AG08395 (cell line): Measurements from ENCODE around the gene PTPN9.
A peak's percentile ranks its signal among the peaks of the same experiment; 100 is the strongest.
"Not testable (repeated sequence)": the region's sequence is repeated elsewhere in the genome, so short reads cannot be mapped to it uniquely, and the experiment has no call there.

Experiments used
- DNase-seq: peaks from one replicate; pipeline ENCODE4 v3.0.0; 2012; ENCODE audit warnings: mixed read lengths, low spot score

PTPN9 gene

GRCh38 chr15:75530169-75530568 lies 48.9 kb downstream of the PTPN9 start:
- no peak for DNase-seq

- DNase-seq, result not testable (repeated sequence)
These were observed 53.4 kb downstream of the PTPN9 start for GRCh38 chr15:75525756-75526155.

DNA sequence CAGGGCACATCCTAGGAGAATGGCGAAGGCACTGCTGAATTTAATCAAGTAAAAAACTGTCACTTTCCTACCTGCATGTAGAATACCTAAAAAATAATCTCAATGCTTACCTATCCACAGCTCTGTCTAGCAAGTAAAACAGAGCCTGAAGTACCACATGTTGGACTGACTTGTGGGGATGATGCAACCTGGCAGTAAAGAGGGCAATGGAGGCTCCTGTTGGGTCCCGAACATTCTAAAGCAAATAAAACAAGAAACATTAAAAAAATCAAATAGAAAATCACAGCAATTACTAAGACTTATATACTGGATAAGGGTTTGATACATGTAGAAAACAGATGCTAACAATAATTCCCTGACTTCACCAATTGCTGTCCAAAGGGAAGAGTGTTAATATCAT lies 56.1 kb downstream of the PTPN9 start:
- no peak for DNase-seq

GRCh38 chr15:75517233-75517632 lies 61.9 kb downstream of the PTPN9 start:
- DNase-seq, result no peak

DNA sequence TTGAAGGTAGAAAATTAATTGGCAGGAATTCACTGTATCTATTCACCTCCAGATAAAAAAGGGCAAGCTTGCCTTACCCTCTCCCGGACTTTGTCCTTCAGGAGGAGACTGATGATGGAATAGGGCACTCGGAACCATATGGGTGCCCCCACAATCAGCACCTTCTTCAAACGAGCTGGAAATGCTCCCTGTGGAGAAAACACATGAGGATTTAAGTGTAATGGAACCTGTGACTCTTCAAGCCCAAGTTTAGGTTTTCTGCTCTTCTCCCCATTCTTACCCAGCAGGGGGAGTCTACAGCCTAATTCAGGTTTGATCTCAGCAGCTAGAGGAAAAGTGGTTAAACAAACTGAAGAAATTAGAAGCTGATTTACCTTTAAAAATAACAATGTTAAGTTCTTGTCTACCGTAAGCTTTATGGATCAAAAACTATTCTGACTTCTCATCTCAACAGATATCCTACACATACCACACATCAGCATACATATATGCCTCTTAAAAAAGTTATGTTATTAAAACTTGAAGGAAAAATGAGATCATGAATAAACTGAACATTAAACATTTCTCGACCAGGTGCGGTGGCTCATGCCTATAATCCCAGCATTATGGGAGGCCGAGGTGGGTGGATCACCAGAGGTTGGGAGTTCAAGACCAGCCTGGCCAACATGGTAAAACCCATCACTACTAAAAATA lies 70.1 kb downstream of the PTPN9 start:
- peak; percentile 43 for DNase-seq

DNA sequence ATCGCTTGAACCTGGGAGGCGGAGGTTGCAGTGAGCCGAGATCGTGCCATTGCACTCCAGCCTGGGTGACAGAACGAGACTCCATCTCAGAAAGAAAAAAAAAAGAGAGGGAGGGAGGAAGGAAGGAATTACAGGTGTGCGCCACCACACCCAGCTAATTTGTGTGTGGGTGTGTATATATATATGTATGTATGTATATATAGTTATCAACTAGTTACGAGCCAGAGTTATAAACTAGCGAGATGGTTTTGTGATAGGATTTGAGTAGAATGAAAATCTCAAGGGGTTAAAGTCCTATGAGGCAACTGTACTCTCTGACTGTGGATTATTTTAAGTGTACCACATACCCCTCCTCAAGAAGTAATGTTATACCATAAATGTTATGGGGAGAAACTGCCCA lies 76.8 kb downstream of the PTPN9 start:
- DNase-seq, result no peak

GRCh38 chr15:75493732-75494131 lies 85.4 kb downstream of the PTPN9 start:
- DNase-seq, result no peak

DNA sequence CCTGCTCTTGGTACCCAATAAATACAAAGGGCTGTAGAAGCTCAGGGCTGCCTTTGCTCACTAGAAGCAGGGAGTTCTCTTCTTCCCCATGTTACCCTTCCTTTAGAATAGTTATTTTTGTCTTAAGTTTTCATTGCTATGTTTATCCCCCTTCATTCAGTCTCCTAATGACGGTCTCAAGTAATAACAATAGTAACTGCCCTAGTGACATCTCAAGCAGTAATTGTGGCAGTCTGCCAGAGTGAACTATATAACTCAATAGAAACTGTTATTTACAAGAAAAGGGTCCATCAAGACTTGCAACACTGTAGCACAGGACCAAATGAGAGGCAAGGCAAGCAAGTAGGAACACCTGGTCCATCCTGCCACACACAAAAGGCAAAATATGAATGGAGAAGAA lies 95.2 kb downstream of the PTPN9 start:
- DNase-seq, result no peak

DNA sequence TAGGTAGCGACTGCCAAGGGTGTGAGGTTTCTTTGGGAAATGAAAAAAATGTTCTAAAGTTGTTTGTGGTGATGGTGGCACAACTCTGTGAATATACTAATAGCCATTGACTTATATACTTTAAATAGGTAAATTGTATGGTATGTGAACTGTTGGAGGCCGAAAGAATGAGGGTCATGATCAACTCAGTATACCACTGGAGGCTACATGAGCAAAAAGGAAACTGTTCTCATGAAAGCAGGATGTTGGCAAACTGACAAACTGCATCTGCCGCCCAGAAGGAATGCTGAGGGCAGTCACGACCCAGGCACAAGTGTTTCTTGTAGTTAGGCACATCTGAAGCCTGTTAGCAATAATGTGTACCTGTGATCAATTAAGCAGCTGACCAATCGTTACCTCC lies 95.6 kb downstream of the PTPN9 start:
- not testable (repeated sequence) for DNase-seq

GRCh38 chr15:75483106-75483505 lies 96.0 kb downstream of the PTPN9 start:
- no peak for DNase-seq

DNA sequence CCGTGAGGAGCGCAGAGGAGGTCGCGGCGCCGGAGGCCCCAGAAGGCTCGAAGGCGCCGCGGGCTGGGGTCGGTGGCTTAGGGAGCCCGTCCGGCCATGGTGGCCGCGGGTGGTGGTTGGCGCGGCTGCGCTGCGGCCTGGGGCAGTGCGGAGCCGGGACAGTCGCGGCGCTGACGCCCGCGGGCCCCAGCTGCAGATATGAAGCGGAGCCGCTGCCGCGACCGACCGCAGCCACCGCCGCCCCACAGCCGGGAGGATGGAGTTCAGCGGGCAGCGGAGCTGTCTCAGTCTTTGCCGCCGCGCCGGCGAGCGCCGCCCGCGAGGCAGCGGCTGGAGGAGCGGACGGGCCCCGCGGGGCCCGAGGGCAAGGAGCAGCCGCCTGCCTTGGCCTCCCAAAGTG lies 98.7 kb downstream of the PTPN9 start:
- DNase-seq, result not testable (repeated sequence)

DNA sequence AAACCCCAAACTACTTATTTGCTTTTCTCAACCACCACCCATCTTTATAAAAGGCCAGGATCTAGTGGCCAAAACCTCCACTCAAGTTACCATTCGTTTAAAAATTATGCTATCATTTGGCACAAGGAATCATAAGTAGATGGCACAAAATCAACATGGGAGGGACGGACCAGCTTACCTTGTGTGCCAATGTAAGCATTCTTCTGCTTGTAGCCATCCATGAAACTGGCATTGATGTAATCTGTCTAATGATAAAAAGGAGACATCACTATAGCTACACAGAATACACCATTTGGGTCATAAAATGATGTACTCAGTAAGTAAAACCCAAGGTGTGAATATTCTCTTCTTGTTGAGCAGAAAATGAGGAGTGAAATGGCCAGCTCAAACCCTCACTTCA lies 99.4 kb downstream of the PTPN9 start:
- no peak for DNase-seq

GRCh38 chr15:75477094-75477493 lies 102.0 kb downstream of the PTPN9 start:
- not testable (repeated sequence) for DNase-seq

DNA sequence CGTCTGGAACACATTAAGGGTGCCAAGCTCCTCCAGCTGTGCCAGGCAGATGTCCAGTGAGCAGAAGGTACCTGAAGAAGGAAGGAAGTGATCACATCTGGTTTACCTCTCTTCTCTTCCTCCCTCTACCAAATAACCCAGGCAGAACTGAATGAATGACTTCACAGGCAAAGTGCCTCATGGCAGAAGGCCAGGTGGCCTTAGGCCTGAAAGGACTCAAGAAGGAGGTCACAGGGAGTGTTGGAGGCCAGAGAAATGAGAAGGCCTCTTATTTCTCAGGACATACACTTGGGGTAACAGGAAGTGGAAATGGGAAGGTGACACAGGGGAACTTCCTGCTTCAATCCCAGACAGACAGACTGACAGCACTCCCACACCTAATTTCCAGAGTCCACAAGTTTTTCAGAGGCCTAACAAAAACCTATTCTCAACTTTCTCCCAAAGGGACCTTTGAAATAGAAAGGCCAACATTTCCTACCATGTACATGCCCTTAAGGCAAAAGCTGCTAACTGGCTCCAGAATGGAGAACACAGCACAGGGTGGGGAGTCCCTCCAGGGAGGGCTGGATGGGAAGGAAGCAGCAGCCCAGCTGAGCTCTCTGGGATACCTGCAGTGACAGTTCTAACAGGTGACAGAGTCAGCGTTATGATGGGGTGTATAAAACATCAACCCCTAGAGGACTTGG lies 110.1 kb downstream of the PTPN9 start:
- no peak for DNase-seq

DNA sequence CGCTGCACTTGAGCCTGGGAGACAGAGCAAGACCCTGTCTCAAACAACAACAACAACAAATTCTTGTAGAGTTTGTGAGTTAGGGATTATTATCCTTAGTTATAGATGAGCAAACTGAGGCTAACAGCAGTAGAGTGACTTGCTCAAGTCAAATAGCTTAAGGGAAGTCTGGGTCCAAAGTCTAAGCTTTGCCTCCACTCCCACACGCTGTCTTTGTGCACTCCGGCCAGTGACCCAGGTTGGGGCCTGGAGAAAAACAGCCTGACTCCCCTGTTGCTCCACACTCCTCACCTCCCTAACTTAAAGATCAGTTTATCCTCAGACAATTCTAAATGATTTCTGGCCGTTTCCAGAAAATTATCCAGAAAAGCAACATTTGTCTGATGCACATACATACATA lies 118.5 kb downstream of the PTPN9 start:
- no peak for DNase-seq

GRCh38 chr15:75459581-75459980 lies 119.5 kb downstream of the PTPN9 start:
- no peak for DNase-seq

GRCh38 chr15:75456710-75457109 lies 122.4 kb downstream of the PTPN9 start:
- DNase-seq, result no peak

- peak; percentile 42 for DNase-seq
These were observed 123.1 kb downstream of the PTPN9 start for GRCh38 chr15:75455982-75456531.

DNA sequence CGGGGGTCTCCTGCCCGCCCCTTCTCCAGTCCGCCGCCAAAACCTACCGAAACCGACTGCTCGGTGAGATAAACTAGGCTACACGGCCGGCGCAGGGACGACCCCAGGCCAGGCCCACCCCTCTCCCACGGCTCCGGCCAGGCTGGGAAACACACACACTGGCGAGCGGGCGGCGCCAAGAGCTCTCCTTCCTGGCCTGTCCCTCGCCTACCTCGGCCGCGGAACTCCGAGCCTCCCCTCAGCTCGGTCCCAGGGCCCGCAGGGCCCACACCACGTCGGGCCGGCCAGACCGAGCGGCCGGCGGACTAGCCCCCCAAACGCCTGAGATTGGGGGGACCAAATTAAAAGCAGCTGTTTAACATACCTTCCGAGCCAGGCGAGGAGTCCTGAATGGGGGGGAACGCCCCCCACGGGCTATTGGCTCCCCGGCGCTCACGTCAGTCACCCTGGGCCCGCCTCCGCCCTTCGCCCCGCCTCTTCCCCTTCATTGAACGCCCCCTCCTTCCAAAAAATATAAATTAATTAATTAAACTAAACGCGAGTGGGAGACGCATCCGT lies 123.6 kb downstream of the PTPN9 start:
- DNase-seq, result peak; percentile 86

- DNase-seq, result peak; percentile 38
These were observed 124.4 kb downstream of the PTPN9 start for GRCh38 chr15:75454471-75455378.

DNA sequence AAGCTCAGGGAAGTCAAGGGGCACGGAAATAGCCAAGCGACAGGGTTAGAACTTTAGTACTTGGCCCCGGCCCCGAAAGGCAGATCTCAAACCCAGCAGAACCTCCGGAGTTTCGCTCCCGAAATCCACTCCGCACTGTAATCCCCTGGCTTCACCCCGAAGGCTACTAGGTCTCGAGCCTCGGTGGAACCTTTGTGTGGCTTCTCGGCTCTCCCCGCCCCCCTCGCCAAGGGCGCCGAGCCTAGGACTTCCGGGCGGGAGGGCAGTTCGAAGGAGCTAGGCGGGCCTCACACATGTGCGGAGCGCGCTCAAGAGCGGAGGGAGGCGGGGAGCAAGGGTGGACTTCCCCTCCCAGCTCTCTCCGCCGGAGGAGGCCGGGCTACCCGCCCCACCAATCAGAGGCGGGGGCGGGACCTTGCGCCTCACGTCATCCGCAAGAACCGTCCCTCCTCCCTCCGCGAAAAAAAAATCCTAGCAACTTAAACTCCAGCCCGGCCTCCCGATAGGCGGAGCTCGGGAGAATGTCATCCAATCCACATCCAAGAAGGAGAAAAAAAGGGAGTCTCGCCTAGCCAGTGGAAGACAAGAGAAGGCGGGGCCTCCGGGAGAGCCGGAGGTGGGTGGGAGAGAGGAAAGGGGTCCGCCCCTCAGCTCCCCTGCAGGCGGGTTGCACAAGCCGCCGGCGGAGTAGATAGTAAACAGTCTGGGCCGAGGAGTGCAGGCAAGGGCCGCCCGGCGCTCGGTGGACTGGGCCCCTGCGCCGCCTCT lies 125.2 kb downstream of the PTPN9 start:
- DNase-seq, result peak; percentile 96
